CD4-positive, alpha-beta T cell treated with Interleukin-6 for 4 hours (primary cell): ENCODE measurements around the gene ZNF521.
"Not testable (repeated sequence)": the region's sequence is repeated elsewhere in the genome, so short reads cannot be mapped to it uniquely, and the experiment has no call there.

Source experiments
- DNase-seq: peaks from one replicate; pipeline ENCODE4 v3.0.0-alpha.2; 2020; ENCODE audit warnings: mixed read lengths

Gene ZNF521

DNA sequence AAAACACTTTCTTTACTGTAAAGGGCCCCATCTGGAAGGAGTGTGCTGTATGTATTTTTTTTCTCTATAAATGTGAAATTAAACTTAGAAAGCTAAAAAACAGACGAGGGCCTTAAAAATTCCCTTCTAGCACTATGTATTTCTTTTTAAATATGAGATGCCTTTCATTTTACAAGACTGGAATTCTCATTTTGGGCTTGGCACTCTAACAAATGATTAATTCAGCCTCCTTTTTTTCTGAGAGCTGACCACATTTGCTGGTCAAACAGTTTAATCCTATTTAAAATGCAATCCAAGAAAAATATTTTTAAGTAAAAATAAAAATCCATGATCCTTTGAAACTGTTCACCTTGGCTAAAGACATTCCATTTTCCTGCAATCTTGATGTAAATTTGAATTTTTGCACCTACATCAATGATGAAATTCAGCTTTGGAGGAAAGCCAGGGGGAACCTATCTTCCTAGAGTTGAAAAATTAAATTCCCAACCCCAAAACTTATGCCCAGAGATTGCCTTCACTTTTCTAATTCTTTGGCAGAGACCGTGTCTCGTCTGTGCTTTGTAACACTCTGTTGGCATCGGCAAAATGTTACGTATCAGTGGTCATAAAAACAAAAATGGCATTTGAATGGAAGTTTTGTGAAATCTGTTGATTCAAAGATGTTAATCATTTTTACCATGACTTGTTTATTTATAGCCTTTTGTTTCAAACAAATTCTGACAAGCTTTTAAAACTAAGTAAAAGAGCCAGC lies 284.5 kb downstream of the ZNF521 start:
- DNase-seq: no peak

- DNase-seq: no peak
Measured at GRCh38 chr18:25066516-25066915, 285.4 kb downstream of the ZNF521 start.

- no peak for DNase-seq
Measured at GRCh38 chr18:25062720-25063119, 289.2 kb downstream of the ZNF521 start.

DNA sequence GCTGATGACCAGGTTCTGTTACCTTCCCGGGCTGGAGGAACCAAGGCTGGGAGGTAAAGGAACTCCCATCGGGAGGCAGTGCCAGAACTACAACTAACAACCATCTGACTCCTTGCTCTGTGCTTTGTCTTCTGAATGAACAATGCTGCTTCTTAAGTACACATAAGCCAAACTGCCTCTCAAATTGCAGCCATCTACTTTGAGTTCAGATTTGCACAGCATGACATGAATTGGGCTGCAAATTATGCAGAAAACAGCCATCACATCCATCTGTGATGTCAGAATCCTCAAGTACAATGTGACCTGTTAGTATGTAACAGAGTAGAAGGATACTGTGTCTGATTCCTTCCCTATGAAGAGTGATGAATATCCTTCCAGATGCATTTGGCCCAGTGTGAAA lies 290.6 kb downstream of the ZNF521 start:
- DNase-seq: no peak

- DNase-seq: no peak
Measured at GRCh38 chr18:25058521-25058920, 293.4 kb downstream of the ZNF521 start.

GRCh38 chr18:25057491-25058050 lies 294.4 kb downstream of the ZNF521 start:
- DNase-seq: no peak

DNA sequence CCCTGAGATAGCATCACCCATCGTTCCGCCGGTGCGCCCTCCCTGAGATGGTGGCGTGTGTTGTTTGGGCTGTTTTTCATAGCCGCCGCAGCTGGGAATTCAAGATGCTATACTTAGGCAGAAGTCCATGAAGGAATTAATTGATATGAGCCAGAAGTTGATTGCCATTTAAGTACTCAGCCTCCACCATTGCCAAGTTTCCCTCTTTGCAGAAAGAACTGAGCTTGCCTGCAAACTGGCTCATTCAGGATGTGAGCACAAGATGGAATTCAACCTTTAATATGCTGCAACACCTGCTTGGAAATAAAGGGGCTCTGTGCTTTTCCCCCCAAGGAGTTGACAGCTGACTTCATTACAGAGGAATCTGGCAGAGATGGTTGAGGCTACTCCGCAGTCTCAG lies 295.5 kb downstream of the ZNF521 start:
- no peak for DNase-seq

DNA sequence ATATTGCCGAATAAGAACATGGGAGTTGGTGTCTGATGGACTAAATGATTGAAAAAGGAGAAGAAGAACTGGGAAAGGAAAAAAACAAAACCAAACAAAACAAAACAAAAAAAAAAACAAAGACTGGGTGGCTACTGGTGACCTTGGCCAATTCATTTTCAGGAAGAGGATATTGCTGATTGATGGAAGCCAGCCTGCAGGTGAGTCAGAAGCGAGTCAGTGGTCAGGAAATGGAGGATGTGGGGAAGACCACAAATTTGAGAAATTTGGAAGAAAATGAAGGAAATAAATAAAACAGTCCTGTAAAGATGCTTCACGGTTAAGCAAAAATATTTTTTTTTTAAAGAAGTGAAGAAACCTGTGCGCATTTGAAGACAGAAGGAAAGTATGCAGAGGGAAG lies 296.9 kb downstream of the ZNF521 start:
- no peak for DNase-seq

- DNase-seq: no peak
Measured at GRCh38 chr18:25053466-25053865, 298.5 kb downstream of the ZNF521 start.

GRCh38 chr18:25052511-25052921 lies 299.4 kb downstream of the ZNF521 start:
- DNase-seq: no peak

DNA sequence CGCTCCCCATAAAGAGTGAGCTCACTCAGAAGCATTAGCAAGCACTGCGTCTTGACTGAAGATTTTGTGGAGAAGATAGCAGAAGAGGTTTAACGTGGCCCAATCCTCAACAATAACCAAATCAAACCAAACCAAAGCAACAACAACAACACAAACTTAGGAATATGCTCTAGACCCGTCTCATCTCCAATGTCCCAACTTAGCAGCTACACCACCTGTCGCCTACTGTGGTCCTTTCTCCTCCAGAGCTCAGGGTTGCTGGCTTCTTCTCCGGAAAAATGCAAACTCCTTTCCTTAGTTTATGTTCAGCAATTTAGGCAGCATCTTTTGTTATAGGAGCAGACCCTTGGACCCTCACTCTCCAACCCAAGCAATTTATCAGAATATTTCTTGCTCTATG lies 301.4 kb downstream of the ZNF521 start:
- DNase-seq: no peak

- no peak for DNase-seq
Measured at GRCh38 chr18:25047983-25048382, 304.0 kb downstream of the ZNF521 start.

DNA sequence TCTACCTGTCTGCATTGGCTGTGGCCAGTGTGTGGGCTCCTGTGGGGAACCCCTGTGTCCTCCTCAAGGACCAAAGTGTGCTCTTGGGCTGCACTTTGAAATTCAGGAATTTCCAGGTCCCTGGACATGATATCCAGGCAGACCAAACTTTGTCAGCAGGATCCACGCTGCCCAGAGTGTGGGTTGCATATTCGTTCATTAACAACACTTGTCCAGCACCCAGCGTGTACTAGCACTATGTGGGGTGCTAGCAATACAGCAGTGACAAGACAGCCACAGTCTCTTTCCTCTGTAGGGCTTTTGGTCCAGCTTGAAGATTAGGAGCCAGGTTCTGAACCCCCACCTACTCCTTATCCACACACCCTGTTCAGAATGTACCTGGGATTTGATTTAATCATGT lies 304.5 kb downstream of the ZNF521 start:
- DNase-seq: no peak

DNA sequence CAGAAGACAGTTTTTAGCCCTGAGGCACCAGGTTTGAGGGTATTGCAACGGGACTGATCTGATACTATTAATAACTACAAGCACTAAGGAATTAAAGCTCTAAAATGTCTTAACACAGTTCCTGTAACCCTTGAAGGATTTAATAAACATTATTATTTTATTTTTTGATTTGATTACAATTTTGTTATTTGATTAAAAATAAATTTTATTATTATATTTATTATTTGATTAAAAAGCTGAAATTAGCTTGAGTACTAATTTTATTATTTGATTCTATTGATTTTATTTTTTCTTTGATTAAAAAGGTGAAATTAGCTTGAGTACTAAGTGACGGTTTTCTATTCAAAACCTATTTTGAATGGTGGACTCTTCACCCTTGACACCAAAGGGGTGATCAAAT lies 307.3 kb downstream of the ZNF521 start:
- DNase-seq: no peak

GRCh38 chr18:25043104-25043503 lies 308.9 kb downstream of the ZNF521 start:
- no peak for DNase-seq

GRCh38 chr18:25042641-25043051 lies 309.3 kb downstream of the ZNF521 start:
- no peak for DNase-seq

DNA sequence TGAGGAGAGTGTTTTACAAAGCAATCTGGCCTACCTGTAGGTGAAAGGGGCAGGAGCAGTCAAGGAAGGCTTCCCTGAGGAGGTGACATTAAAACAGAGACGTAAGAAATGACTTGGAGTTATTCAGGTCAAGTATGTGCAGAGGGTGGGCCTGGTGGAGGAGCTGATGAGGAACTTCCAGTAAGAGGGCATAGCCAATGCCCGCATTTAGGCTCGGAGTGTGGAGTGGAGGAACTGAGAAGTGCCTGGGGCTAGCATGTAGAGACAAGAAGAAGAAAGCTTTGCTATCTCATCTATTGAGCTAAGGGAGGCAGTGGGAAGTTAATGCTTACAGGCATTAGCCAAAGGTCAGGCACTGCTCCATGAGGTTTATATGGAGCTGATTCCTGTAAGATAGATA lies 312.2 kb downstream of the ZNF521 start:
- no peak for DNase-seq

GRCh38 chr18:25038261-25038660 lies 313.7 kb downstream of the ZNF521 start:
- DNase-seq: no peak

- DNase-seq: no peak
Measured at GRCh38 chr18:25033747-25034471, 318.1 kb downstream of the ZNF521 start.

DNA sequence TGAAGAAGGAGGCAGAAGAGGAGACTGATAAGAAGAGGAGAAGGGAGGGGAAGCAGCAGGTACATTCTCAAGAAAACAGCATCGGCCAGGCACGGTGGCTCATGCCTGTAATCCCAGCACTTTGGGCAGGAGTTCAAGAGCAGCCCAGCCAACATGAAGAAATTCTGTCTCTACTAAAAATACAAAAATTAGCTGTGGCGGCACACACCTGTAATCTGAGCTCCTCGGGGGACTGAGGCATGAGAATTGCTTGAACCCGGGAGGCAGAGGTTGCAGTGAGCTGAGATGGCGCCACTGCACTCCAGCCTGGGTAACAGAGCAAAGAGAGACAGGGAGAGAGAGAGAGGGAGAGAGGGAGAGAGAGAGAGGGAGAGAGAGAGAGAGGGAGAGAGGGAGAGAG lies 318.8 kb downstream of the ZNF521 start:
- not testable (repeated sequence) for DNase-seq

DNA sequence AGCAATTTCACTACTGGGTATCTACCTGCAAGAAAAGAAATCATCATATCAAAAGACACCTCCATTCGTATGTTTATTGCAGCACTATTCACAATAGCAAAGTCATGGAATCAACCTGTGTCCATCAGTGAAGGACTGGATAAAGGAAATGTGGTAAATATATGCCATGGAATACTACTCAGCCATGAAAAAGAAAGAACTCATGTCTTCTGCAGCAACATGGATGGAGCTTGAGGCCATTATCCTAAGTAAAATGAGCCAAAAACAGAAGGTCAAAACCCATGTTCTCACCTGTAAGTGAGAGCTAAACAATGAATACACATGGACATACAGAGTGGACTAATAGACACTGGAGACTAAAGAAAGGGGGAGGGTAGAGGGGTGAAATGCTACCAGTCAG lies 322.2 kb downstream of the ZNF521 start:
- no peak for DNase-seq

GRCh38 chr18:25019931-25020330 lies 332.0 kb downstream of the ZNF521 start:
- no peak for DNase-seq

DNA sequence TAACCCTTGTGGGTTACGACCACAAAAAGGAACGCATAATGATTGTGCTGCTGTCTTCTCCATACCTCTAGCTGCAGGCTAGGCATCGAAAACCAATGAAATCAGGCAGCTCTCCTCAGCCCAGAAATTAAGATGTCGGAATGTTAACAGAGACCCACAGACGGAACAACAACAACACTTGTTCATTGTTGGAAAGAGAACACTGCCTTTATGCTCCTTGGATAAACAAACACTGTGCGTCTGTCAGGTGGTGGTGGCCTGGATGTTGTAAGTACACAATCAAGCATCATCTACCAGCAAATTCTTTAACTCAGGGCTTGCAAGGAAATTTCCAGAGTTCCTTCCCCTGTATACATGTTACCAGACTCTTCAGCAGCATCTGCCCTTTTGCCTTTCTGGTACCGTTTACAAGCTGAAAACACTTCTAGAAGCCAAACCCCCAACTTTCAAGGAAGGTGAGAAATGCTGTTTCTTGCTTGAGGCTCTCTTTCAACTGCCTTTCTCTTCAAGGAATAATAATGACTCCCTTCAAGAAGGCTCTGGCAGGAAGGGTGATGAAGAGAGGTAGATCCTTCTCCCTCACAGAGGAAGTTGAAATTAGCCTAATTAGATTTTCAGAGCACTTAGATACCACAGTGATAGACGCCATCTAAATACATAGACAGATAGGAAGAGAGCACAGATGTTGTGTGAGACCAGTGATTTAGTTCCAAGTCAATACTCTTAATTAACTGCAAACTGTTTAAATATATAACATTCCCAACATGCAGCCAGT lies 332.7 kb downstream of the ZNF521 start:
- DNase-seq: no peak
